Activated CD8-positive, alpha-beta T cell treated with anti-CD3 and anti-CD28 coated beads, Interleukin-2, amount 10 ng/mL, durations not matched to agents 7 days and 5 days (primary cell): Measurements from ENCODE around the gene NFIA. TPM values are rescaled to one million over a fixed set of nuclear protein-coding genes. Genes with fewer than 3 reads are reported as not detected.

Experiments used
- ATAC-seq: fragments of 150-1000 bp; cut with Tn5 transposase; one replicate; pipeline ENCODE4 v1.10.0; 2021; ENCODE audit warnings: moderate library complexity
- CTCF ChIA-PET: fragments of 350-600 bp; sonication (Branson Sonifier 250); formaldehyde crosslinking; loops from one replicate; lab custom pipeline; 2021; ENCODE audit warnings: antibody characterized with exemption; lab: Charles Lee
- POLR2A ChIA-PET: fragments of 350-600 bp; sonication (Branson Sonifier 250); formaldehyde crosslinking; loops from one replicate; lab custom pipeline; 2021; ENCODE audit warnings: antibody characterized with exemption; lab: Charles Lee
- DNase-seq: peaks from one replicate; pipeline ENCODE4 v3.0.0-alpha.2; 2020
- H3K27ac Mint-ChIP-seq: one replicate; pipeline ENCODE4 v1.8.0; 2021; ENCODE audit warnings: mild to moderate bottlenecking, mixed read lengths
- H3K27me3 Mint-ChIP-seq: one replicate; pipeline ENCODE4 v1.8.0; 2021; ENCODE audit warnings: low read depth, mixed read lengths
- H3K36me3 Mint-ChIP-seq: one replicate; pipeline ENCODE4 v1.8.0; 2021; ENCODE audit warnings: low read depth, mixed read lengths
- H3K4me1 Mint-ChIP-seq: one replicate; pipeline ENCODE4 v1.8.0; 2021; ENCODE audit warnings: low read depth, mixed read lengths
- H3K4me3 Mint-ChIP-seq: one replicate; pipeline ENCODE4 v1.8.0; 2021; ENCODE audit warnings: mild to moderate bottlenecking, mixed read lengths
- H3K9me3 Mint-ChIP-seq: one replicate; pipeline ENCODE4 v1.8.0; 2022; ENCODE audit warnings: mixed read lengths; ENCODE audit not compliant: insufficient read depth
- total RNA-seq, 2 experiments: library from RNA; stranded (reverse); gene quantifications; one replicate each; pipeline ENCODE4 v1.2.3, GENCODE V29; 2021

NFIA gene
- total RNA-seq, 2 experiments from 2014 or later: 0.66 to 0.78 TPM

DNA sequence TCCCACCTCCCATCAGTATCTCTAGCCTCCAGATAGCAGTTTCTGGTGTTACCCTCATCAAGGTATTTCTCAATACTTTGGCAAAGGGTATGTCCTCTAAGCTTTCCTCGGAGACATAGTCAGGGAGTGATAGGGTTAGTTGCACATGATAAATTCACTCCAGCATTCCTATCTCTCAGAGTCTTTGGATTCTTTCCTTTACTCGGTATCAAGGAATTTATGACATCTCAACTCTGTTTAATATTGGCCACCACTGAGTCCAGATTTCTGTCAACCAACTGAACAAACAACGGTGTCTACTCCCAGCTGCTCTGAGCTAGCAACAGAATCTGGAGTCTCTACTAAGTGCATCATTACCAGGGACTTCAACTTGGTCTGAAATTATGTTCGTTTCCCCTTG, 409.1 kb downstream of the NFIA start:
- no peak for ATAC-seq
- ChIA-PET CTCF (interaction anchor here (0.9 kb wide), 1 partner anchor 97 kb away, joined by 3 read pairs; no protein-coding TSS in a partner anchor), POLR2A (no interaction called here)
- H3K9me3 Mint-ChIP-seq: no peaks in the 10 kb centered on the region
- no peaks in the 10 kb centered on the region for H3K4me1 Mint-ChIP-seq
- H3K27ac Mint-ChIP-seq: no peak overlapping the region
- H3K4me3 Mint-ChIP-seq: no peak overlapping the region
- DNase-seq: no peak
- H3K27me3 Mint-ChIP-seq: peaks cover 2% of the 10 kb centered on the region
- no peaks in the 10 kb centered on the region for H3K36me3 Mint-ChIP-seq

DNA sequence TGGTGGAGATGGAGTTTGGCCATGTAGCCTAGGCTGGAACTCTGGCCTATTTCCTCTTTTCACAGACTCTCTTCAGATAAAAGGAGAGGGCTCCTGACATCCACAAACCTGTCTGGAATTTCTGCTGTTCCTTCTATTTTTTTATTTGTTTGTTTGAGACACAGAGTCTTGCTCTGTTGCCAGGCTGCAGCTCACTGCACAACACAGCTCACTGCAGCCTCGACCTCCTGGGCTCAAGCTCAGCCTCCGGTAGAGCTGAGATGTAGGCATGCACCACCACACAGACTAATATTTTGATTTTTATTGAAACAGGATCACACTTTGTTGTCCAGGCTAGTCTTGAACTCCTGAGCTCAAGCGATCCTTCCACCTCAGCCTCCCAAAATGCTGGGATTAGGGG, 411.6 kb downstream of the NFIA start:
- H3K36me3 Mint-ChIP-seq: no peaks in the 10 kb centered on the region
- no peak overlapping the region for H3K27ac Mint-ChIP-seq
- no peak for DNase-seq
- ChIA-PET POLR2A (no interaction called here), CTCF (no interaction called here)
- H3K9me3 Mint-ChIP-seq: no peaks in the 10 kb centered on the region
- ATAC-seq: no peak
- H3K4me3 Mint-ChIP-seq: no peak overlapping the region
- peaks cover 2% of the 10 kb centered on the region for H3K27me3 Mint-ChIP-seq
- no peaks in the 10 kb centered on the region for H3K4me1 Mint-ChIP-seq

DNA sequence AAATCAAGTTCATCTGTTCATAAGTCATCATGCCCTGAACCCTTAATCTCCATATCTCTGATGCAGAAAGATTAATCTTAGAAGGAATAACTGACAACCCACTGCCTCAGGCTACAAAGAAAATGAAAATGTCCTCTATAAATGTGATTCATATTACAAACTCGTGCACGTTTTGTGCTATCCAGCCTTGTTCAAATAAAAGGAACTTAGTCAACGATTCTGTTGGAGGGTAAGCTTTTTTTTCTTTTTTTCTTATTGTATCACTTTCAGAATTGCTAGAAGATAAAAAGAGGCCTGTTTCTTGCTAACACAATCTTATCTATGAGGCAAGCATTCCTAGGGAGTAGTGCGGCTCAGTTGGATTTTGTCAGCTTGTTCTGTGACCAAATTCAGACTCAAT, 414.1 kb downstream of the NFIA start:
- H3K36me3 Mint-ChIP-seq: no peaks in the 10 kb centered on the region
- no peaks in the 10 kb centered on the region for H3K27me3 Mint-ChIP-seq
- ChIA-PET CTCF (no interaction called here), POLR2A (no interaction called here)
- DNase-seq (no peak), ATAC-seq (no peak)
- H3K4me3 Mint-ChIP-seq: no peak overlapping the region
- no peaks in the 10 kb centered on the region for H3K9me3 Mint-ChIP-seq
- H3K27ac Mint-ChIP-seq: no peak overlapping the region
- no peaks in the 10 kb centered on the region for H3K4me1 Mint-ChIP-seq

DNA sequence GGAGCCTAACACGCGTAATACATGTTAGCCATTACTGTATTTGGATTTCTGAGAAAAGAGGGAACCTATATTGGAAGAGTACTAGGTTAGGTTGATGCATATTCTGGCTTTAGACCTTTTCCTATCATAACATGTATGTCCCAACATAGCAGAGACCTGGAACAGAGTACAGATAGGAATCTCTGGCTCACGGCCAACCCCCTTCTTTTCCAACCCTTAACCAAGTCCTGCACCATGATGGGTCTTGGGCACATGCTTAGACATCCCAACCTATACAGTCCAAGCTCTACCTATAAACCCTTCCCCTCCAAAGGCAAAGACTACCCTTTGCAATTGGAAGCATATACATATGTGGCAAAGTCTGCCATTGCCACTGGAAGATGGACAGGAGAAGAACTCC, 414.7 kb downstream of the NFIA start:
- Mint-ChIP-seq H3K4me1 (no peaks in the 10 kb centered on the region), H3K27ac (no peak overlapping the region), H3K4me3 (no peak overlapping the region), H3K27me3 (no peaks in the 10 kb centered on the region), H3K36me3 (no peaks in the 10 kb centered on the region), H3K9me3 (no peaks in the 10 kb centered on the region)
- ChIA-PET CTCF (no interaction called here), POLR2A (no interaction called here)
- no peak for ATAC-seq
- DNase-seq: no peak

DNA sequence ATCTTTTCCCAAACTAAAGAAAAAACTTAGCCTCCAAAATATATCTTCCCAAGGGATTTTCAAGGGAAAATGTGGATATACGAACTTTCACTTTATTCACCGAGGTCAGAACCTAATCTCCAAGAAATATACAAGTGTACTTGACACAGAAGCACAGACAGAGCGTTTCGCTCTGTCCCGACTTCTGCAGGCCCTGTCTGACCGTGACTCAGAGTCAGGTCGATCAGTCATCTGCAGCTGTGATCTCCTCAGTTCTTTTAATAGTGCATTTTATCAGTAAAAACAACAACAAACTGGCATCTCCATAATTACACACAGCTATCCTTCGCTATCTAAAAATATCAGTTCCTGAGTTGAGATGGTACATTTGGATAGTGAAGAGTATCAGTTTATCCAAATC, 416.0 kb downstream of the NFIA start:
- Mint-ChIP-seq H3K36me3 (no peaks in the 10 kb centered on the region), H3K27ac (no peak overlapping the region), H3K4me3 (no peak overlapping the region), H3K9me3 (no peaks in the 10 kb centered on the region), H3K4me1 (peaks cover 7% of the 10 kb centered on the region), H3K27me3 (peaks cover 2% of the 10 kb centered on the region)
- ATAC-seq (no peak), DNase-seq (no peak)
- ChIA-PET CTCF (no interaction called here), POLR2A (no interaction called here)

DNA sequence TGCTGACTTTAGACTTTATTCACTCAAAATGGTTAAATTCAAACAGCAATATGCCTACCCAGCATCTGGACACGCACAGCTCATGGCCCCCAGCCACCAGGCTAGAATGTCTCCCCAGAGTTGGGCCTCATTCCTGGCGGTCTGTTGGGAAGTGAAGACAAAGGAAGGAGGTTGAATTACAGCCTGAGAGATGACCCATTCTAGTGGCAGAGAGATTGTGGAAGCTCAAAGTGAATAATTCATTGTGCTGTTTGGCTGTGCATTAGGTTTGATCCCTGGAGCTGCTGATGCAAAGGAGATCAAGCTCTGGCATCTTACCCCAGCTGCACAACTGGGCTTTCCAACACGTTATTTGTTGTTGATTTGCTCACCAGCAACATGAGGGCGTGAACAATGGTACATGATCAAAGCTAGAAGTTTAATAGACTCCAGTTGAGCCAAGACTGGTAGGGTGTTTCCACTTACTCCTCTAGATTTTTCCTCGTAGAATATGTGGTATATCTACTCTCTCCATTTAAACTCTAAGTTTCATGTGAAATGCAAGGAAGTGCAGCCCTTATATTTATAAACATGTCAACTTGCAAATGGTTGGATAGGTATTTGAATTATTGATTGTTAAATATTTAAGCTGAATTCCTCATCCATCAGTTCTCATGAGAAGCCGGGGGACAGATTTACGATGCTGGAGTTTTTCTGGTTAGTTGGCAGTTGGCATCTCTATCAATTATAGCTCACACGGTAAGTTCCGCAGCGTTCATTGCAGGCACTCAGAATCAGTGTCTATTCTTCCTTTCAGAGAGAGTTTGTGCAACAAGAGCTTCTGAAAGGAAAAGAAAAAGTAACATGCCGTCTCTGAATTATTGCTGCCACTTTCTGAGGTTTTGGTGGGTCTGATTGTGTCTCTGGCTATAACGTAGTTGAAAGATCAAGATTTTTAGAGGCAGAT, 419.9 kb downstream of the NFIA start:
- Mint-ChIP-seq H3K4me1 (peaks cover 7% of the 10 kb centered on the region), H3K27me3 (peaks cover 6% of the 10 kb centered on the region), H3K4me3 (no peak overlapping the region), H3K36me3 (no peaks in the 10 kb centered on the region), H3K27ac (no peak overlapping the region), H3K9me3 (no peaks in the 10 kb centered on the region)
- POLR2A ChIA-PET: interaction anchor here (0.6 kb wide), 1 partner anchor 97 kb away, joined by 4 read pairs; no protein-coding TSS in a partner anchor
- no peak for ATAC-seq
- no peak for DNase-seq
- CTCF ChIA-PET: interaction anchor here (1.1 kb wide), 1 partner anchor 86 kb away, joined by 6 read pairs; no protein-coding TSS in a partner anchor

DNA sequence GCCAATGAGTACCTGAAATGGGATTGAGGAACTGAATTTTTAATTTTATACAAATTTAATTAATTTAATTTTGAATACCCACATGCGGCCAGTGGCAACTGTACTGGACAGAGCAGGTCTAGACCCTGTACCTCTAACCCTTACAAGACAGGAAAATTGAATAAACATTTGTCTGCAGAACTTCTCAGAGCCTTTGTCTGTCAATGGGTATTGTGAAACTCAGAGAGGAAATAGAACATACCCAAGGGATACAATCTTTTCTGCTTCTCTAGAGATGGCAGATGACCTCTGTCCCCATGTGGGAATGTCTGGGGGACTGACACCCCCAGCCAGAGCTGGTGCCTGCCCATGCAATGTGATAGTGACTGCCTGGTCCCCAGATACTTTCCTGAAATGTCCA, 421.9 kb downstream of the NFIA start:
- Mint-ChIP-seq H3K36me3 (no peaks in the 10 kb centered on the region), H3K4me1 (peaks cover 7% of the 10 kb centered on the region), H3K9me3 (no peaks in the 10 kb centered on the region), H3K27me3 (peaks cover 14% of the 10 kb centered on the region), H3K4me3 (no peak overlapping the region), H3K27ac (no peak overlapping the region)
- DNase-seq: no peak
- POLR2A ChIA-PET: no interaction called here
- CTCF ChIA-PET: no interaction called here
- no peak for ATAC-seq

DNA sequence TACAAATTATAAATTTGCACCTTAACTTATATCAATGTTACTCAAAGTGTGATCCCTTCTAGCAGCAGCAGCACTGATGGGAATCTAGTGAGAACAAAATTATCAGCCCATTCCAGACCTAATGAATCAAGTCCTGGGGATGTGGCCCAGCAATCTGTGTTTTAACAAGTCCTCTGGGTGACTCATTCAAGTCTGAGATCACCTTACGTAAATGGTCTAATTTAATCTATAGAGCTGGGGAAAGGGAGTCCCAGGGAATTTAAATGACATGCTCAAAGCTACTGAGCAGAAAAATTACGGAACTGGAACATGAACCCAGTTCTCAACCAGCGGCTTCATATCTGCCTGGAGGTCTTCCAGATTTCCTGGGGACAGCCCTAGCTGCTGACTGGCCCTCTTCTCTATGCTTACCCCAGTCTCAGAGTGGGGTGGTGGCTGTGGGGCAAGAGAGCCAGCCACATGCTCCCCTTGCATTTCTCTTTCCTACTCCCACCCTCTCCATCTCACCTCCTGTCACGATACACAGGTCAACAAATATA, 422.6 kb downstream of the NFIA start:
- no peak for DNase-seq
- no peak overlapping the region for H3K4me3 Mint-ChIP-seq
- H3K27me3 Mint-ChIP-seq: peaks cover 14% of the 10 kb centered on the region
- ATAC-seq: no peak
- no peak overlapping the region for H3K27ac Mint-ChIP-seq
- H3K4me1 Mint-ChIP-seq: peaks cover 7% of the 10 kb centered on the region
- no peaks in the 10 kb centered on the region for H3K9me3 Mint-ChIP-seq
- POLR2A ChIA-PET: no interaction called here
- CTCF ChIA-PET: no interaction called here
- H3K36me3 Mint-ChIP-seq: no peaks in the 10 kb centered on the region

DNA sequence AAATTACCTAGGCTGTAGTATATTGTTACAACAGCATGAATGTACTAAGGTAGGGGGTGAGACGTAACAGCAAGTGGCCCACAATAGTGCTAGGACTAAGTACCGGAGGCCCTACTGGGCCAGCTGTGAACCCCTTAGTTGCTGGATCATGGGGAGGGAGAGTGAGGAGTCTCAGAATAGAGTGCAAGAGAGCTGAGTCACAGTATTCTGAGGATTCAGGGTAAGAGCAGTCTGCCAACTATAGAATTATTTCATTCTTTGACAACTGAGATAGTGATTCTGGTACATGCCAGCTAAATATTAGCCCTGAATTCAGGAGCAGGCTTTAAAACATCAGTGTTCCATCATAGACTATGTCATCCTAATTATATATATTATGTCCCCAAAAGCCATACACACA, 423.9 kb downstream of the NFIA start:
- POLR2A ChIA-PET: no interaction called here
- Mint-ChIP-seq H3K4me3 (no peak overlapping the region), H3K36me3 (no peaks in the 10 kb centered on the region), H3K4me1 (peaks cover 7% of the 10 kb centered on the region), H3K27me3 (peaks cover 14% of the 10 kb centered on the region), H3K9me3 (no peaks in the 10 kb centered on the region), H3K27ac (no peak overlapping the region)
- CTCF ChIA-PET: no interaction called here
- ATAC-seq (no peak), DNase-seq (no peak)

DNA sequence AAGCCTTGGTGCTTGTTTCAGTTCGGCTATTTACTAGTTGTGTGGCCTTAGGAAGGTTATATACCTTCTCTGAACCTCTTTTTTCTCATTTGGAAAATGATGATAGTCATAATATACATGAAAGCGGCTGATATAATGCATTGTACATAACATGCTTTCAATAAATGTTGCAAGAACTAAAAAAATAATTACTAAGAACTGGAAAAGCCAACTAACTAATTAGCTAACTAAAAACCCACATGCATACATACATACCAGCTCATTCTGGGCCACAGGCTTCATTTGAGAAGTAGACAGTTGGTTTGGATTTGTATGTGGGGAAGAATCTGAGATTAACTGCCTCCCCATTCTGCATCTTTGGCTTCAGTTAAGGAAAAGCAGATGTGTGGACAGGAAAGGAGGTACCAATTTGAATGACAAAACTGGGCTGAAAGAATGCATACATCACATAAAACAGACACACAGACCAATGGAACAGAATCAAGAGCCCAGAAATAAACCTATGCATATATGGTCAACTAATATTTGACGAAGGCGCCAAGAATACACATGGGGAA, 424.7 kb downstream of the NFIA start:
- no peaks in the 10 kb centered on the region for H3K9me3 Mint-ChIP-seq
- ATAC-seq (no peak), DNase-seq (no peak)
- H3K27ac Mint-ChIP-seq: no peak overlapping the region
- ChIA-PET CTCF (interaction anchor here (0.7 kb wide), 1 partner anchor 120 kb away, joined by 3 read pairs; no protein-coding TSS in a partner anchor), POLR2A (interaction anchor here (0.6 kb wide), 1 partner anchor 60 kb away, joined by 3 read pairs; no protein-coding TSS in a partner anchor)
- peaks cover 19% of the 10 kb centered on the region for H3K27me3 Mint-ChIP-seq
- H3K36me3 Mint-ChIP-seq: no peaks in the 10 kb centered on the region
- no peak overlapping the region for H3K4me3 Mint-ChIP-seq
- H3K4me1 Mint-ChIP-seq: peaks cover 7% of the 10 kb centered on the region
